OCI-LY1 (cell line): ENCODE results near the gene LRFN2.

ENCODE experiments used
- H2AFZ ChIP-seq: fragments of 200-600 bp; sonication (generic), shearing (Covaris generic); 2 replicates; pipeline ENCODE4 v1.6.0; 2014; ENCODE audit warnings: antibody characterized with exemption, mild to moderate bottlenecking, low read length
- H3F3A ChIP-seq: fragments of 200-600 bp; sonication (generic), shearing (Covaris generic); 2 replicates; pipeline ENCODE4 v1.6.0; 2014; ENCODE audit warnings: mild to moderate bottlenecking, antibody characterized with exemption, low read length, moderate library complexity; ENCODE audit not compliant: insufficient read depth
- H3K27ac ChIP-seq: fragments of 200-600 bp; sonication (generic); 2 replicates; pipeline ENCODE4 v1.5.1; 2014; ENCODE audit warnings: low read length, mixed run types, mild to moderate bottlenecking, low read depth; ENCODE audit not compliant: poor library complexity, severe bottlenecking
- H3K27me3 ChIP-seq: fragments of 200-600 bp; sonication (generic); 2 replicates; pipeline ENCODE4 v1.6.0; 2014; ENCODE audit warnings: antibody characterized with exemption, mild to moderate bottlenecking, low read length, moderate library complexity; ENCODE audit not compliant: insufficient read depth
- H3K36me3 ChIP-seq: fragments of 200-600 bp; sonication (generic); 2 replicates; pipeline ENCODE4 v1.6.1; 2014; ENCODE audit warnings: mild to moderate bottlenecking, antibody characterized with exemption, low read length, moderate library complexity, mixed read lengths; ENCODE audit not compliant: insufficient read depth
- H3K4me1 ChIP-seq: fragments of 200-600 bp; sonication (generic); 2 replicates; pipeline ENCODE4 v1.5.1; 2014; ENCODE audit warnings: mild to moderate bottlenecking, low read length, moderate library complexity; ENCODE audit not compliant: insufficient read depth, severe bottlenecking
- H3K4me2 ChIP-seq: fragments of 200-600 bp; sonication (generic), shearing (Covaris generic); 2 replicates; pipeline ENCODE4 v1.6.1; 2014; ENCODE audit warnings: low read length
- H3K4me3 ChIP-seq: fragments of 200-600 bp; sonication (generic); 2 replicates; pipeline ENCODE4 v1.5.1; 2014; ENCODE audit warnings: low read length, low read depth, mild to moderate bottlenecking, mixed read lengths; ENCODE audit not compliant: poor library complexity, severe bottlenecking
- H3K79me2 ChIP-seq: fragments of 200-600 bp; shearing (Covaris generic); 2 replicates; pipeline ENCODE4 v1.6.1; 2016; ENCODE audit warnings: mixed run types, low read length, mixed read lengths; ENCODE audit not compliant: insufficient read depth
- H3K9ac ChIP-seq: fragments of 200-600 bp; sonication (generic), shearing (Covaris generic); 2 replicates; pipeline ENCODE4 v1.6.1; 2014; ENCODE audit warnings: mild to moderate bottlenecking, low read length, mixed read lengths
- H3K9me2 ChIP-seq: fragments of 200-600 bp; sonication (generic), shearing (Covaris generic); 2 replicates; pipeline ENCODE4 v1.6.1; 2014; ENCODE audit warnings: low read depth, mild to moderate bottlenecking, low read length, mixed read lengths
- H3K9me3 ChIP-seq: fragments of 200-600 bp; shearing (Covaris generic); 2 replicates; pipeline ENCODE4 v1.6.1; 2014; ENCODE audit warnings: low read length, mixed read lengths
- H4K20me1 ChIP-seq: fragments of 200-600 bp; sonication (generic), shearing (Covaris generic); 2 replicates; pipeline ENCODE4 v1.6.0; 2016; ENCODE audit warnings: mild to moderate bottlenecking, low read length; ENCODE audit not compliant: insufficient read depth
- CTCF ChIP-seq: fragments of 200-600 bp; sonication (generic), shearing (Covaris generic); IDR thresholded peaks from 2 replicates; pipeline ENCODE4 v1.5.1; 2017; ENCODE audit warnings: mild to moderate bottlenecking, antibody characterized with exemption, low read length, moderate library complexity, mixed read lengths
- EZH2 ChIP-seq: fragments of 200-600 bp; sonication (generic), shearing (Covaris generic); IDR thresholded peaks from 2 replicates; pipeline ENCODE4 v1.8.0; 2017; ENCODE audit warnings: borderline replicate concordance, mixed run types, mild to moderate bottlenecking, antibody characterized with exemption, low read length, moderate library complexity, mixed read lengths

Gene LRFN2

GRCh38 chr6:40611912-40612311 lies 24.7 kb upstream of the LRFN2 start:
- H3K27ac ChIP-seq, result no peak overlapping the region
- H3K27me3 ChIP-seq, result no peaks in the 10 kb centered on the region; the same call in 1 of the 2 replicates
- H4K20me1 ChIP-seq, result no peaks in the 10 kb centered on the region
- H3K9ac ChIP-seq, result no peak overlapping the region
- TF ChIP-seq EZH2 (no peak), CTCF (no peak)
- H3K4me2 ChIP-seq, result no peak overlapping the region
- no peak overlapping the region for H3K4me3 ChIP-seq
- no peaks in the 10 kb centered on the region for H3K36me3 ChIP-seq
- H3K79me2 ChIP-seq, result no peaks in the 10 kb centered on the region
- no peaks in the 10 kb centered on the region for H3F3A ChIP-seq
- H3K9me2 ChIP-seq, result no peaks in the 10 kb centered on the region
- no peak overlapping the region for H2AFZ ChIP-seq
- H3K4me1 ChIP-seq, result no peaks in the 10 kb centered on the region
- H3K9me3 ChIP-seq, result no peaks in the 10 kb centered on the region

- H3K79me2 ChIP-seq, result no peaks in the 10 kb centered on the region
- no peaks in the 10 kb centered on the region for H3K9me2 ChIP-seq
- H3K9ac ChIP-seq, result no peak overlapping the region
- H3K4me2 ChIP-seq, result no peak overlapping the region
- H3K36me3 ChIP-seq, result no peaks in the 10 kb centered on the region
- TF ChIP-seq EZH2 (no peak), CTCF (no peak)
- H3K4me1 ChIP-seq, result no peaks in the 10 kb centered on the region
- no peaks in the 10 kb centered on the region for H3F3A ChIP-seq
- H3K9me3 ChIP-seq, result no peaks in the 10 kb centered on the region
- H2AFZ ChIP-seq, result no peak overlapping the region
- no peak overlapping the region for H3K4me3 ChIP-seq
- H3K27me3 ChIP-seq, result no peaks in the 10 kb centered on the region; the same call in 1 of the 2 replicates
- no peaks in the 10 kb centered on the region for H4K20me1 ChIP-seq
- H3K27ac ChIP-seq, result no peak overlapping the region
Observed at GRCh38 chr6:40611434-40611833, 24.3 kb upstream of the LRFN2 start.

- Histone ChIP-seq H4K20me1 (no peaks in the 10 kb centered on the region), H3K4me3 (no peak overlapping the region), H3K4me1 (no peaks in the 10 kb centered on the region), H2AFZ (no peak overlapping the region), H3K27me3 (no peaks in the 10 kb centered on the region), H3K9me3 (no peaks in the 10 kb centered on the region), H3K27ac (no peak overlapping the region), H3F3A (no peaks in the 10 kb centered on the region), H3K36me3 (no peaks in the 10 kb centered on the region), H3K9me2 (no peaks in the 10 kb centered on the region), H3K79me2 (no peaks in the 10 kb centered on the region), H3K4me2 (no peak overlapping the region), H3K9ac (no peak overlapping the region)
- TF ChIP-seq CTCF (no peak), EZH2 (no peak)
Observed at GRCh38 chr6:40610229-40610628, 23.1 kb upstream of the LRFN2 start.
